HepG2 (cell line): Measurements from ENCODE around the gene EDC3. TPM values are rescaled to one million over a fixed set of nuclear protein-coding genes. Genes with fewer than 3 reads are reported as not detected.

Experiments
- ATF7 ChIP-seq, 2 experiments: fragments of 450-650 bp in 1 of 2; sonication (generic) in 1 of 2; formaldehyde crosslinking in 1 of 2; IDR thresholded peaks; 2 replicates each; pipeline versions ENCODE4 v1.4.0 to v1.6.1; 2016 to 2020; ENCODE audit warnings: antibody characterized with exemption in 1 of 2, mild to moderate bottlenecking in 1 of 2, missing genetic modification reagents in 1 of 2
- ATM ChIP-seq: fragments of 450-650 bp; IDR thresholded peaks from 2 replicates; pipeline ENCODE4 v1.7.1; 2017; ENCODE audit warnings: mild to moderate bottlenecking, borderline replicate concordance
- CBFB ChIP-seq: sonication (generic); formaldehyde crosslinking; IDR thresholded peaks from 2 replicates; pipeline ENCODE4 v1.4.0; 2020; ENCODE audit warnings: missing genetic modification reagents
- ELF3 ChIP-seq: IDR thresholded peaks from 2 replicates; pipeline ENCODE4 v1.6.1; 2016; ENCODE audit warnings: missing genetic modification reagents, missing compliant biosample characterization
- HDAC2 ChIP-seq: sonication (generic); formaldehyde crosslinking; IDR thresholded peaks from 2 replicates; pipeline ENCODE4 v1.4.0; 2020; ENCODE audit warnings: missing genetic modification reagents
- HOXA3 ChIP-seq: sonication (generic); formaldehyde crosslinking; IDR thresholded peaks from 2 replicates; pipeline ENCODE4 v1.5.0; 2020; ENCODE audit warnings: missing genetic modification reagents
- KMT2B ChIP-seq: IDR thresholded peaks from 2 replicates; pipeline ENCODE4 v1.6.1; 2016; ENCODE audit warnings: missing genetic modification reagents, missing compliant biosample characterization
- LCORL ChIP-seq, 2 experiments: fragments of 450-650 bp in 1 of 2; sonication (generic) in 1 of 2; formaldehyde crosslinking in 1 of 2; IDR thresholded peaks; 2 replicates each; pipeline versions ENCODE4 v1.5.0 to v1.6.1; 2017 to 2020; ENCODE audit warnings: antibody characterized with exemption in 1 of 2, missing genetic modification reagents in 1 of 2
- MIXL1 ChIP-seq: IDR thresholded peaks from 2 replicates; pipeline ENCODE4 v1.6.1; 2016
- POGZ ChIP-seq: sonication (generic); formaldehyde crosslinking; IDR thresholded peaks from 2 replicates; pipeline ENCODE4 v1.4.0; 2020; ENCODE audit warnings: mild to moderate bottlenecking, missing genetic modification reagents
- SATB2 ChIP-seq: sonication (generic); formaldehyde crosslinking; IDR thresholded peaks from 2 replicates; pipeline ENCODE4 v1.5.0; 2020; ENCODE audit warnings: missing genetic modification reagents
- SMARCC2 ChIP-seq: fragments of 450-650 bp; IDR thresholded peaks from 2 replicates; pipeline ENCODE4 v1.6.1; 2017; ENCODE audit warnings: antibody characterized with exemption, mild to moderate bottlenecking
- SOX13 ChIP-seq, 3 experiments: fragments of 450-650 bp in 1 of 3; sonication (generic) in 1 of 3; formaldehyde crosslinking in 1 of 3; IDR thresholded peaks in 2 of 3; conservative IDR thresholded peaks in 1 of 3; 2 replicates each; pipeline versions ENCODE4 v1.5.0 to v1.6.1; 2016 to 2020; ENCODE audit warnings: antibody characterized with exemption in 1 of 3, mild to moderate bottlenecking in 1 of 3, missing compliant biosample characterization in 1 of 3, missing genetic modification reagents in 1 of 3, moderate library complexity in 1 of 3
- SP5 ChIP-seq: IDR thresholded peaks from 2 replicates; pipeline ENCODE4 v1.6.1; 2016; ENCODE audit warnings: low read depth, borderline replicate concordance
- TCF7 ChIP-seq: sonication (generic); IDR thresholded peaks from 2 replicates; pipeline ENCODE4 v1.6.1; 2016; ENCODE audit warnings: antibody characterized with exemption, low read depth
- ZBTB7A ChIP-seq: sonication (generic); formaldehyde crosslinking; IDR thresholded peaks from 2 replicates; pipeline ENCODE4 v1.8.0; 2022; ENCODE audit warnings: mild to moderate bottlenecking, missing genetic modification reagents
- ZEB1 ChIP-seq: IDR thresholded peaks from 2 replicates; pipeline ENCODE4 v1.6.1; 2012; ENCODE audit warnings: mild to moderate bottlenecking, low read depth, inconsistent platforms; ENCODE audit not compliant: insufficient replicate concordance
- ZFY ChIP-seq: sonication (generic); formaldehyde crosslinking; IDR thresholded peaks from 2 replicates; pipeline ENCODE4 v1.4.0; 2020; ENCODE audit warnings: missing genetic modification reagents
- ZKSCAN1 ChIP-seq: fragments of 150-350 bp; IDR thresholded peaks from 2 replicates; pipeline ENCODE4 v1.6.1; 2014; ENCODE audit warnings: low read length
- ZNF235 ChIP-seq: sonication (generic); formaldehyde crosslinking; IDR thresholded peaks from 2 replicates; pipeline ENCODE4 v1.8.1; 2023; ENCODE audit warnings: mild to moderate bottlenecking, missing genetic modification reagents, borderline replicate concordance
- ZNF24 ChIP-seq: fragments of 450-650 bp; IDR thresholded peaks from 2 replicates; pipeline ENCODE4 v1.6.1; 2017; ENCODE audit warnings: antibody characterized with exemption, mild to moderate bottlenecking
- ZNF350 ChIP-seq: sonication (generic); formaldehyde crosslinking; IDR thresholded peaks from 2 replicates; pipeline ENCODE4 v1.4.0; 2020; ENCODE audit warnings: mild to moderate bottlenecking, low read depth, missing genetic modification reagents, borderline replicate concordance
- ZNF547 ChIP-seq: sonication (generic); formaldehyde crosslinking; IDR thresholded peaks from 2 replicates; pipeline ENCODE4 v1.5.1; 2020; ENCODE audit warnings: mild to moderate bottlenecking, missing genetic modification reagents
- ZNF549 ChIP-seq: sonication (generic); formaldehyde crosslinking; IDR thresholded peaks from 2 replicates; pipeline ENCODE4 v1.5.0; 2020; ENCODE audit warnings: missing genetic modification reagents
- ZNF567 ChIP-seq: sonication (generic); formaldehyde crosslinking; IDR thresholded peaks from 2 replicates; pipeline ENCODE4 v1.8.1; 2023; ENCODE audit warnings: mild to moderate bottlenecking, missing genetic modification reagents, borderline replicate concordance
- ZNF607 ChIP-seq: sonication (generic); formaldehyde crosslinking; IDR thresholded peaks from 2 replicates; pipeline ENCODE4 v1.5.1; 2020; ENCODE audit warnings: missing genetic modification reagents, mild to moderate bottlenecking, borderline replicate concordance
- ZNF614 ChIP-seq: IDR thresholded peaks from 2 replicates; pipeline ENCODE4 v1.6.1; 2018; ENCODE audit warnings: missing biosample characterization, missing genetic modification reagents, inconsistent platforms, borderline replicate concordance
- polyA plus RNA-seq, 8 experiments: library from polyadenylated mRNA; depleted of rRNA in 3 of 8; stranded (reverse) in 7 of 8; unstranded in 1 of 8; fragments of >200 nt; fragmentation: Illumina TruSeq in 4 of 8; extraction: Trizol in 4 of 8; gene quantifications; 2 replicates each; pipeline versions ENCODE4 v1.2.1 to v1.2.3, GENCODE V29; 2011 to 2016; ENCODE audit warnings: low read depth in 4 of 8, missing spikeins in 1 of 8, mixed read lengths in 1 of 8; ENCODE audit not compliant: insufficient read depth in 1 of 8
- total RNA-seq, 5 experiments: library from RNA; depleted of rRNA; stranded (reverse); fragments of >200 nt; fragmentation: Illumina TruSeq; extraction: Trizol; gene quantifications; 2 replicates each; pipeline ENCODE4 v1.2.3, GENCODE V29; 2016; ENCODE audit warnings: low read depth in 1 of 5
- TF ChIP-seq, protein P1 (sequence below): sonication (generic); formaldehyde crosslinking; IDR thresholded peaks from 2 replicates; pipeline ENCODE4 v1.4.0; 2020; ENCODE audit warnings: missing genetic modification reagents, low read depth, mild to moderate bottlenecking, borderline replicate concordance
- TF ChIP-seq, protein P2 (sequence below): sonication (generic); formaldehyde crosslinking; conservative IDR thresholded peaks from 2 replicates; pipeline ENCODE4 v1.4.0; 2020; ENCODE audit warnings: missing genetic modification reagents

EDC3 gene
- total and polyA plus RNA-seq, 2 of the 13 experiments (the other 11 are each of a cell fraction or from before 2014, with no cell fraction given), result 17.4 to 32.0 TPM

DNA sequence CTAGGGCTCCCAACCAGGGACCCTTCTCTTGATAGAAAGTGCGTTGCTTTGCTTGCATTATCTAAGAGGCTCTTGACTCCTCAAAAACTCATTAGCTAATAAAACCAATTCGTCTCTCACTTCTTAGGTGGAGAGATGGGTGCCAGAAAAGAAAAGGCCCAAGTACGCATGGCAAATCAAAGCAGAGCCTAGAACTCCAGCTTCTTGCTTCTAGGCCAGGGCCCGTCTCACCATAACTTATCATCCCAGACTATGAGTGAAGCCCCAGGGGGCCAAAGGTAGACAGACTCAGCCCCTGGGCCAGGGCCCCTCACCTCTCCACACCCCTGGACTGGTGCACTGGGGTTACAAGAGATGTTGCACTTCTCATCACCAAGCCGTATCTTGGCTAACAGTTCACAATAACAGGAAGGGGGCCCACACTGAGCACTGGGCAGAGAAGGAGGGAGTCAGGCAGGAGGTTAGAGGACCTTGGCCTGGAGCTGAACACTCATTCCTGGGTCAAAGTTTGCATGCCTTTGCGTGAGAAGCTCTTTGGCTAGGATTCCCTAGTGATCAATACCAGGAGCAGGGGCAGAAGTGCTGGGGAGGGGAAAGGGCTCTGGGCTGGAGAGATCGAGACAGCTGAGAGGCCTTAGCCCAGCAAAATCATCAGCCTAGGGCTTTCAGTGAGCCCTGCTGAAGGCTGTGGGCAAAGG is 34.9 kb upstream of the EDC3 start (continued):
- peak; percentile 78; the same call in 1 of the 2 replicates for TF ChIP-seq ZNF350 (CRISPR knock-in tag)
- 0 out of 2 replicates have a peak, but pooled peaks have one; percentile 55 for TF ChIP-seq CBFB (CRISPR knock-in tag)
- TF ChIP-seq SATB2 (CRISPR knock-in tag), result no peak
- peak; percentile 85; the same call in 1 of the 2 replicates for TF ChIP-seq HDAC2
- peak; percentile 53; the same call in 1 of the 2 replicates for TF ChIP-seq SOX13 (IDR thresholded peaks at IDR 0.05)
- peak in 1 of 2 experiments; percentile 81; a peak in 2 of 4 replicates for TF ChIP-seq SOX13 (CRISPR knock-in tag; conservative IDR thresholded peaks at IDR 0.05 in 1 of 2, IDR thresholded peaks at IDR 0.05 in 1 of 2)
- no peak for TF ChIP-seq ATF7 (IDR thresholded peaks at IDR 0.05)
- TF ChIP-seq ATF7 (CRISPR knock-in tag; IDR thresholded peaks at IDR 0.05), result 0 out of 2 replicates have a peak, but pooled peaks have one; percentile 18
- TF ChIP-seq TCF7, result no peak
- TF ChIP-seq ZNF614 (CRISPR knock-in tag), result peak; percentile 85; the same call in 1 of the 2 replicates
- TF ChIP-seq ZNF549, result 0 out of 2 replicates have a peak, but pooled peaks have one; percentile 21
- TF ChIP-seq ATM, result no peak
- peak; percentile 63; the same call in 1 of the 2 replicates for TF ChIP-seq ZFY
- TF ChIP-seq ZNF24, result no peak
- 0 out of 2 replicates have a peak, but pooled peaks have one; percentile 49 for TF ChIP-seq KMT2B (CRISPR knock-in tag)
- TF ChIP-seq ELF3, result peak; percentile 87
- no peak; the same call in 1 of the 2 replicates for TF ChIP-seq ZNF607 (CRISPR knock-in tag)
- no peak for TF ChIP-seq ZNF567 (CRISPR knock-in tag)
- no peak for TF ChIP-seq LCORL (IDR thresholded peaks at IDR 0.05)
- TF ChIP-seq LCORL (CRISPR knock-in tag; IDR thresholded peaks at IDR 0.05), result peak; percentile 92
- TF ChIP-seq, protein P1, sequence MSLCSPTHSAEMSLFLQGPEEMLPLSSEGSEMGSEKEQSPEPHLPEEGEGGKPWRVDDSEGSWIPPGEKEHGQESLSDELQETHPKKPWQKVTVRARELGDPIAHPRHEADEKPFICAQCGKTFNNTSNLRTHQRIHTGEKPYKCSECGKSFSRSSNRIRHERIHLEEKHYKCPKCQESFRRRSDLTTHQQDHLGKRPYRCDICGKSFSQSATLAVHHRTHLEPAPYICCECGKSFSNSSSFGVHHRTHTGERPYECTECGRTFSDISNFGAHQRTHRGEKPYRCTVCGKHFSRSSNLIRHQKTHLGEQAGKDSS, result peak; percentile 100
- 0 out of 2 replicates have a peak, but pooled peaks have one; percentile 25 for TF ChIP-seq SMARCC2
- peak; percentile 87; the same call in 1 of the 2 replicates for TF ChIP-seq ZBTB7A (CRISPR knock-in tag)
- TF ChIP-seq ZEB1, result peak; percentile 79
- TF ChIP-seq, protein P2, sequence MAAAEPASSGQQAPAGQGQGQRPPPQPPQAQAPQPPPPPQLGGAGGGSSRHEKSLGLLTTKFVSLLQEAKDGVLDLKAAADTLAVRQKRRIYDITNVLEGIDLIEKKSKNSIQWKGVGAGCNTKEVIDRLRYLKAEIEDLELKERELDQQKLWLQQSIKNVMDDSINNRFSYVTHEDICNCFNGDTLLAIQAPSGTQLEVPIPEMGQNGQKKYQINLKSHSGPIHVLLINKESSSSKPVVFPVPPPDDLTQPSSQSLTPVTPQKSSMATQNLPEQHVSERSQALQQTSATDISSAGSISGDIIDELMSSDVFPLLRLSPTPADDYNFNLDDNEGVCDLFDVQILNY (CRISPR knock-in tag), result no peak
- peak; percentile 89 for TF ChIP-seq HOXA3 (CRISPR knock-in tag)
- 0 out of 2 replicates have a peak, but pooled peaks have one; percentile 70 for TF ChIP-seq ZNF235 (CRISPR knock-in tag)
- no peak for TF ChIP-seq ZKSCAN1
- peak; percentile 88 for TF ChIP-seq MIXL1
- no peak for TF ChIP-seq ZNF547 (CRISPR knock-in tag)
- TF ChIP-seq SP5 (CRISPR knock-in tag), result peak; percentile 54; the same call in 1 of the 2 replicates
- TF ChIP-seq POGZ, result peak; percentile 91
